Uterus (tissue), 2 donors: Measurements from ENCODE around the gene IER5.

ENCODE experiments used
- CTCF ChIP-seq, 4 experiments: fragments of 200-600 bp in 2 of 4; fragments of 450-650 bp in 2 of 4; sonication (generic) in 2 of 4; IDR thresholded peaks; one replicate each; pipeline ENCODE4 v1.5.1; 2016 to 2019; ENCODE audit warnings: antibody characterized with exemption in 4 of 4, mild to moderate bottlenecking in 2 of 4, moderate library complexity in 1 of 4
- POLR2A ChIP-seq, 2 donors: fragments of 450-650 bp; IDR thresholded peaks; one replicate each; pipeline ENCODE4 v1.6.1; 2016; ENCODE audit warnings: antibody characterized with exemption in 2 of 2, mild to moderate bottlenecking in 1 of 2, moderate library complexity in 1 of 2

- peak in 1 of 4 experiments; percentile 39 for TF ChIP-seq CTCF (IDR thresholded peaks at IDR 0.05)
- TF ChIP-seq POLR2A (IDR thresholded peaks at IDR 0.05) = no peak
Observed at GRCh38 chr1:181104042-181104789, 15.7 kb downstream of the IER5 start.
